IPS-18c (cell line): ENCODE results near the gene PLAU.
"Not testable (repeated sequence)": the region's sequence is repeated elsewhere in the genome, so short reads cannot be mapped to it uniquely, and the experiment has no call there.

Source experiments
- H3K4me3 ChIP-seq: 2 replicates; pipeline ENCODE4 v1.7.0; 2013; ENCODE audit warnings: low read depth, mild to moderate bottlenecking, low read length, moderate library complexity; ENCODE audit not compliant: insufficient read depth
- H3K9me3 ChIP-seq: one replicate; pipeline ENCODE4 v1.6.1; 2013; ENCODE audit warnings: mild to moderate bottlenecking, low read length, moderate library complexity; ENCODE audit not compliant: control insufficient read depth, insufficient read depth

Gene PLAU

GRCh38 chr10:73874267-73875138, 36.4 kb upstream of the PLAU start, which contains the start of gene CAMK2G:
Gene CAMK2G (minus strand): TSS chr10:73874555. CDS start chr10:73874461, 94 bp downstream.
- no peaks in the 10 kb centered on the region for H3K9me3 ChIP-seq

GRCh38 chr10:73875139-73875475, 35.8 kb upstream of the PLAU start:
- Histone ChIP-seq H3K9me3 (no peaks in the 10 kb centered on the region), H3K4me3 (peak overlapping the region; percentile 69; the same call in 1 of the 2 replicates)

More at GRCh38 chr10:73874267-73875138, 36.4 kb upstream of the PLAU start, which contains the start of gene CAMK2G:
- peak within 1 kb of the TSS; percentile 70 for H3K4me3 ChIP-seq

GRCh38 chr10:73876157-73876556, 34.8 kb upstream of the PLAU start:
- no peaks in the 10 kb centered on the region for H3K9me3 ChIP-seq
- H3K4me3 ChIP-seq, result no peak overlapping the region

GRCh38 chr10:73876566-73876965, 34.4 kb upstream of the PLAU start:
- no peaks in the 10 kb centered on the region for H3K9me3 ChIP-seq
- H3K4me3 ChIP-seq, result no peak overlapping the region

- Histone ChIP-seq H3K9me3 (no peaks in the 10 kb centered on the region), H3K4me3 (no peak overlapping the region)
These were observed 34.0 kb upstream of the PLAU start for GRCh38 chr10:73876971-73877370.

- Histone ChIP-seq H3K4me3 (no peak overlapping the region), H3K9me3 (no peaks in the 10 kb centered on the region)
These were observed 33.3 kb upstream of the PLAU start for GRCh38 chr10:73877533-73878160.

GRCh38 chr10:73878365-73878764, 32.6 kb upstream of the PLAU start:
- H3K9me3 ChIP-seq, result no peaks in the 10 kb centered on the region
- no peak overlapping the region for H3K4me3 ChIP-seq

GRCh38 chr10:73879296-73880173, 31.4 kb upstream of the PLAU start:
- no peaks in the 10 kb centered on the region for H3K9me3 ChIP-seq
- no peak overlapping the region for H3K4me3 ChIP-seq

- Histone ChIP-seq H3K4me3 (no peak overlapping the region), H3K9me3 (no peaks in the 10 kb centered on the region)
These were observed 29.6 kb upstream of the PLAU start for GRCh38 chr10:73881221-73881919.

- no peaks in the 10 kb centered on the region for H3K9me3 ChIP-seq
- H3K4me3 ChIP-seq, result no peak overlapping the region
These were observed 26.9 kb upstream of the PLAU start for GRCh38 chr10:73884017-73884416.

- Histone ChIP-seq H3K9me3 (no peaks in the 10 kb centered on the region), H3K4me3 (no peak overlapping the region)
These were observed 24.8 kb upstream of the PLAU start for GRCh38 chr10:73886085-73886529.

GRCh38 chr10:73886661-73887293, 24.2 kb upstream of the PLAU start:
- Histone ChIP-seq H3K9me3 (no peaks in the 10 kb centered on the region), H3K4me3 (no peak overlapping the region)

- H3K4me3 ChIP-seq, result no peak overlapping the region
- no peaks in the 10 kb centered on the region for H3K9me3 ChIP-seq
These were observed 23.5 kb upstream of the PLAU start for GRCh38 chr10:73887294-73888039.

- Histone ChIP-seq H3K4me3 (no peak overlapping the region), H3K9me3 (no peaks in the 10 kb centered on the region)
These were observed 22.4 kb upstream of the PLAU start for GRCh38 chr10:73888514-73888913.

- no peaks in the 10 kb centered on the region for H3K9me3 ChIP-seq
- no peak overlapping the region for H3K4me3 ChIP-seq
These were observed 21.9 kb upstream of the PLAU start for GRCh38 chr10:73889014-73889413.

- H3K4me3 ChIP-seq, H3K9me3 ChIP-seq: not testable (repeated sequence)
These were observed 21.5 kb upstream of the PLAU start for GRCh38 chr10:73889416-73889815.
